ENCODE measurements around the gene ADM2. TPM values are rescaled to one million over a fixed set of nuclear protein-coding genes. Genes with fewer than 3 reads are reported as not detected.

The ADM2 gene
- total RNA-seq, 1 experiment from 2014 or later, result 0.24 TPM

DNA sequence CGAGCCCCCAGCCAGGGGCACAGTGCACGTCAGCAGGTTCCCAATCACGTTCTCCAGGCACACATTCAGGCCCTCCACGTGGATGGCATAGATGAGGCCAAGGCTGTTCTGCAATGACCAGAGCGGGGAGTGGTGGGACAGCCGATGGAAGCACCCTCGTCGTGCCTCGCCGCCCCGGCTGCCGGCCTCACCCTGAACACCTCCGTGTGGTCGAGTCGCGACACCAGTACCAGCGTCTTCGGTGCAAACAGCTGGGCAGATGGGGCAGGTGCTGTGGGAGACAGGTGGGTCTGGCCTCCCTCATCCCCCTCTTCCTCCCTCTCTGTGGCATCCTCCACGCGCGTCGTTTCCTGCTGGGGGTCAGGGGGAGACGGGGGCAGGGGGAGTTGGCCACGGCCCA, 14.0 kb upstream of the ADM2 start:
- no peak for DNase-seq (ENCODE audit: low read depth)

DNA sequence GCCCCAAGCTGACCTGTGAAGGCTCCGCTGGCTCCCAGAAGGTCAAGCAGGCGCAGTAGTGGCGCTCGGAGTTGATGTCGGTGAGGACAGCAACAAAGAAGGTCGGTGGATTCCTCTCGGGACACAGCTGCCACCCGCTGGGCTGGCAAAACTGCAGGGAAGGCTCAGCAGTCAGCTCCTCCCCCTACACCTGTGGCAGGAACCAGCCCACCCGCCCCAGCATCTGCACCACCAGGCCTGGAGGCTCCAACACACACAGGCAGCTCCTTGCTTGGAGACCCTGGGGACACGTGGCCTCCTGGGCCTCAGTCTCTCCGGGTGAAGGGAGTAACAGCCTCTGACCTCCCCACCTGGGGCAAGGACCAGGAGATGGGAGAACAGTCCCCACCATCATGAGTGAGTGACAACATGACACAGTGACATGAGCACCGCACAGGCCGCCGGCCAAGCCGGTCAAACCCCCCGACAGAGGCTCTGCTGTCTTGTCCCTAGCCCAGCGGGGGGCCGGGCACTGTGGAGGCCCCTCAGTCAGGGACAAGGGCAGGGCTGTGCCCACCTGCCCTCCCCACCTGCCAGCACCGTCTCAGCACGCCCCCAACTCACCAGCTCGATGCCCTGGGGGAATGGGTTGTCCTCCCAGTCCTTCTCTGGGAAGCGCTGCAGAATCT, 13.4 kb upstream of the ADM2 start:
- no peak for DNase-seq (ENCODE audit: low read depth)

DNA sequence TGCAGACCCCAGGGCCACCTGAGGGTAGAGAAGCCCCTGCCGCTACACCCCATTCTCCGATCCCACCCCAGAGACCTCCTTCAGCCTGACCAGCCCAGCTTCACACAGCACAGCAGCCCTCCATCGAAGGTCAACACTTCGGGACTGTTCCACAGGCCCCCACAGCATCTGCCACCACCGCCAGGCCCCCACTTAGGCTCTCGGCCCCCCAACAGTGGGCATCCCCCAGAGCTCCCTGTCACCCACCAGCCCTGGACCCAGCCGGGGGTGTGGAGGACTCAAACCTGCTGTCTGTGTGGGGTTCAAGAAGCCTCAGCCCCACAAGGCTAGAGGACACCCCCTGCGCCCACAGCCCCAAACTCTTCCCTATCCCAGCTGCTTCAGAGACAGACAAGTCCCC, 12.7 kb upstream of the ADM2 start:
- DNase-seq (ENCODE audit: low read depth), result no peak

DNA sequence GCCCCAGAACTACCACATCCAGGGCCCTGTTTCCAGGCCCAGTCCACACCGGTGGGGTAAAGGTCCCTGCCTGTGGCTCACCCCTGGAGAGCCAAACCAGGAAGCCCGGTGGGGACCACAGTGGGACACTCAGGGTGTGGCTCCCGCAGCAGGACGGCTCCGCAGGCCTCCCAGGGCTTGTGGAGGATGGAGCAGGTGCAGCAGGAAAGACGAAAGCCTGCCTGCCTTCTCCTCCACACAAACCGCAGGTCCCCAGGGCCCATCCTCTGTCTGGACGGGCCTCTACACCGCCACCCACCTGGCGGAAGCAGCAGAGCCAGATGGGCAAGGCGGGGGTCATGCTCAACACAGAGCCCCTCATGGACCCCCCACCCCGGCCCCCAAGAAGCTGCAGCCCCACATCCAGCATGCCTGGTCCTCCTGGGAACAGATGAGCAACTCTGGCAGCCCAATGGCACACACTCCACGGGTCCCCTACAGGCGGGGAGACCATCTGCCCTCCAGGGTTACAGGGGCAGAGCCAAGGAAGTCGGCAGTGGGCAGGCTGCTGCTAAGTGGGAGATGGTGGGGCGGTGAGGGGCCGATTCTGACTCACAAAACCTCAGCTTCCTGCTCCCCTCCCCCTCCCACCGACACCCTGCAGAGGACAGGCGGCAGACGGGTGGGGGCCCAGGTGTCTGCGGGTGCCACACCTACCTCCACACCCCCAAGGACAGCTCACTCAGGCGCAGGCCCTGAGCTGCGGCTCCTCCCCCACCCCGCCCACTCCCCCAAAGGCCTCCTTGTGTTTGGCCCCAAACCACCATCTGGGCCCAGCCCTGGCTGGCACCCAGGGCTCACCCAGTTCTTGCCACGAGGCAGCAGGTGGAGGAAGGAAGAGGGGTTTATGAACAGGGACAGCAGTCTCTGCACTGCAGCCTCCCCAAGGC, 11.7 kb upstream of the ADM2 start:
- peak; percentile 69 for DNase-seq (ENCODE audit: low read depth)

DNA sequence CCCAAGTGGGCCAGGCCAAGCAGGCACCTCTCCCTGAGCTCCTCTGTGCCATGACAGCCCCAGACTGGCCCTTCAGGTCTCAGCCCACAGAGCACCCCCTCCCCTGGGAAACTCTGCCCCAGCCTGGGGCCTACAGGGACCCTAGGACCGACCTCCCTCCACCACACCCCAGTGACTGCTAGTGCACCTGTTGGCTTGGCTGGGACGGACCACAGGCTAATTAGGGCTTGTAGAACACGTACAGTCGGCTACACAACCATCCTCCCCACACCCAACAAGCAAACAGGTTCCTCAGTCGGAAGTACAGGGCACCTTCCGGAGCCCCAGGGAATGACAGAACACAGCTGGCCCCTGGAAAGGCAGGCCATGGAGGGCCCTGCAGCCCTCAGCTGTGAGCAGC, 10.9 kb upstream of the ADM2 start:
- DNase-seq (ENCODE audit: low read depth), result no peak

DNA sequence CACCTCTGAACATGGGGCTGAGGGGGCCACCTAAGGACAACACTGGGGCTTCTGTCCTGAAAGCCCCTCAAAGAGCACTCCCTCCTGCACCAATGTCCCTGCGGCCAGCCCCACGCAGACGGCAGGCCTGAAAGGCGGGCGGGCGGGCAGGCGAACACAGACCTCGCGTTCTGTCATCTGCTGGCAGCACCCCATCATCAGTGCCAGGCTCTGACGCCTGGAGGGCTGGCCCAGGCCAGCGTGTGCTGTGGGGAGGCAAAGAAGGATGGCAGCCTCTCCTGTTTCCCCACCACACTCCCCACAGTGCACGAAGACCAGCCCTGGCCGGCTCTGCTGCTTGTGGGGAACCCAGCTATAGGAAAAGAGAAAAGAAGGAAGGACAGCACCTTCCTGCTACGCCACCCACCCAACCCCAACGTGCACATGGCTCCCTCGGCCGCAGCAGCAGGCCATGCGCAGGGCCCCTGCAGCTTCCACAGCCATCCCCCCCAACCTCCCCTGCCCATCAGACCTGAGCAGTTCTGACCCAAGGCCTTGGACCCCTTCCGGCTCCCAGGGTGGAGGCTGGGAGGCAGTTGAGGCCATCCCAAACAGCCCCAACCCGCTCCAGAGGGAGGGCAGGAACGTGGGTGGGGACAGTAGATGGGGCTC, 10.0 kb upstream of the ADM2 start:
- DNase-seq (ENCODE audit: low read depth), result no peak

DNA sequence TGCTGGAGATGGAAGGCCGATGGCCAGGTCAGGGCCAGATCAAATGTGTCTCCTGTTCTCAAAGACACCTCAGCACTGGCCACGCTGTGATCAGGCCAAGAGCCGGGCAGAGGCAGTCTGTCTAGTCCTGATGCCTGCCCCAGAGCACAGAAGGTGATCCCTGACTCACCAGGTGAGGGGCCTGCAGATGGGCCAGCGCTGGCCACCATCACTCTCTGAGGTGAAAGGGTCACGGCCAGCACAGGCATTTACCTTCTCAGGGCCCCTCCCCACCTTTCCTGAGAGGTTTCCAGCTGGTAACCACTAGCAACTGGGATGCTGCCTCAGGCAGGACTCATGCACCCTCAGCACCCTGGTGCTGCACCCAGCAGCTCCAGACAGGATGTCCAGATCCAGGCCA, 9.4 kb upstream of the ADM2 start:
- no peak for DNase-seq (ENCODE audit: low read depth)

DNA sequence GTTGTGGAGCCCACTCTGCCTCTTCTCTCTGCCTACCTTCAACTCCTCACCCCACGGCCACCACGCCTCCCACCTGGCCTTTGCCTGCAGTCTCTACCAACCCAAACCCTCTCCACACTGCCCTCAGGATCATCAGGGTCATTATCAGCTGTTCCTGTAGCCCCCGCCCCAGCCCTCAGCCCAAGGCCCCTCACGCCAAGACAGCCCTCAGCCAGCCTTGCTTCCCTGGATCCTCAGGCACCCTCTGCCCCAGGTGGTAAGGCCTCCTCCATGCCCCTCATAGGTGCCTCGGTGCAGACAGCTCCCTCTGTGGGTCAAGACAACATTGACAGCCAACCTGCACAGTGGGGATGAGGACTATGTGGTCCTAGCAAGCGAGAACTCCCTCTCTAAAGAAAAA, 8.3 kb upstream of the ADM2 start:
- DNase-seq (ENCODE audit: low read depth), result no peak

DNA sequence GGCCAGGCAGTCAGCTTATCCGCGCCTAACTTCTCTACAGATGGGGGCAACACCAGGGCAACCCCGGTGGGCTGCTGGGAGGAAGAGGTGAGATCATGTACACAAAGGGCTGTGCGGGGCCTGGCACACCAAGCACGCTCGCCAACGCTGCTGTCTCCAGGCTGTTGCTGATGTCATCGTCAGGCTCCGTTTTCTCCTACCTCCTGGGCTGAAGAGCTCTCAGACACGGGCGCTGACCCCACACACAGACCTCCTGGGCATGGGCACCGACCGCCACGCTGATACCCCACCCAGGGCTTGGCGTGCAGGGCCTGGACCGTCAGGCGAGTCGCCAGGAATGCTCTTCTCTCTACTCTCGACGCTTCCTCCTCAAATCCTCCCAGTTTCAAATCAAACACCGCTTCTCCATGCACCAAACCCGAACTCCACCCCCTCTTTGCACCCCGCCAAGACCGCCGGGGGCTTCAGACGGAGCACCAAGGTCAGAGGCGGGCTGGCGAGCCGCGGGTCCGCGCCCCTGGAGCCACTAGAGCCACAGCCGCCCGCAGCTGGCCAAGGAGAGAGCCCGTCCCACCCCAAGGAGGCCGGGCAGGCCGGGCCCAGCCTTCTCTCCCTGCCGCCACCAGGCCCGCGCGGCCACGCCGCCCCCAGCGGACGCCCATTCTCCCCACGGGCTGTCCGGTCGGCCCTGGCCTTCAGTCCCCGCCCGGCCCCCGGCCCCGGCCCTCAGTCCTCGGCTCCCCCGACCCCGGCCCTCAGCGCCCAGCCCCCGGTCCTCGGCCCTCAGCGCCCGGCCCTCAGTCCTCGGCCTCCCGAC, 7.3 kb upstream of the ADM2 start:
- DNase-seq (ENCODE audit: low read depth), result peak; percentile 41

DNA sequence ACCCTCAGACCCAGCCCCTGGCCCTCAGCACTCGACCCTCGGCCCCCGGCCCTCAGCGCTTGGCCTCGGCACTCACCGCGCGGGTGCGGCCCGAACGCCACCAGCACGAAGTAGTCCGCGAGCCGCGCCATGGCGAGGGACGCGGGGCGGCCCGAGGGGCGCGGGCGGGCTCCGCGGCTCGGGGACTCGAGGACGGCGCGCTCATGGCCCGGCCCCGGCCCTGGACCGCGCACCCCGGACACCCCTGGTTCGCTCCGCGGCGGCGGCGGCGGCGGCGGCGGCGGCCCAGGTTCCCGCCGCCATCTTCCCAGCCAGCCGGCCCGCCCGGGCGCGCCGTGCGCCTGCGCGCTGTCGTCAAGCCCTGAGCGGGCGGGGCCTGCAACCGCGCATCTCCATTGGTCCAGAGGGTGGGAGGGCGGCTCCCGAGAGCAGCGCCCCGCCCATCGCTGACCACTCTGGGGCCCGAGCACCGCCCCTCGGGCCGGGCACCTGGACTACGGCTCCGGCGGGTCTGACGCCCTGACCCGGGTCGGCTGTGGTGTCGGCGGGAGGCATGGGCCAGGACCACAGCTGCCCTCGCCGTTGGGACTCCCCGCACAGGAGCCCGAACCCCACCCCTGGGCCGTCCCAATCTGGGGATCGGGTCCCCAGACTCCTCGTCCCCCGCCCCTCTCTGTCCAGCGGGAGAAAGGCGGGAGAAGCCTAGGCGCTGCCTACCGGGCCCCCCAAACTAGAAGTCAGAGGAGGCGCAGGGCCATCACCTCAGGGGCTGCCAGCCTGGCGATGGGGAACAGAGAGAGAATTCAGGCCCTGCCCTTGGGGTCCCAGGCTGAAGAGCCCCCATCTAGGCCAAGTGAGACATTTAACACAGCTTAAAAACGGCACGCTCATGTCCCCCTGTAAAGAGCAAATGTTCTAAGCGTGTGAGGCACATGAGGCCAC, 6.4 kb upstream of the ADM2 start, which contains the start of gene SBF1:
SBF1 (minus strand) TSS at position 326 of the 942 bp plus-strand sequence; CDS start at position 131, 195 bp downstream.
- peak; percentile 83 for DNase-seq (ENCODE audit: low read depth)

DNA sequence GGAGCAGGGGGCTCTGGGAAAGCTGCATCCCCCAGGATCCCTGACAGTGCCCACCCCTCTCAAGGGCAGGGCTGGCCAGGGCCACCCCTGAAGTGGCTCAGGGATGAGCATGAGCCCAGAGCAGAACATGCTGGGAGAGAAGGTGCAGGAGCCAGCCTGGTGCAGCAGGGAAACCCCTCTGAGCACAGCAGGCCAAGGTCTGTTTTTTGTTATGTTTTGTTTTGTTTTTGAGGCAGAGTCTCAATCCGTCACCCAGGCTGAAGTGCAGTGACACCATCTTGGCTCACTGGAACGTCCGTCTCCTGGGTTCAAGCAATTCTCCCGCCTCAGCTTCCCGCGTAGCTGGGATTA, 5.7 kb upstream of the ADM2 start:
- no peak for DNase-seq (ENCODE audit: low read depth)

DNA sequence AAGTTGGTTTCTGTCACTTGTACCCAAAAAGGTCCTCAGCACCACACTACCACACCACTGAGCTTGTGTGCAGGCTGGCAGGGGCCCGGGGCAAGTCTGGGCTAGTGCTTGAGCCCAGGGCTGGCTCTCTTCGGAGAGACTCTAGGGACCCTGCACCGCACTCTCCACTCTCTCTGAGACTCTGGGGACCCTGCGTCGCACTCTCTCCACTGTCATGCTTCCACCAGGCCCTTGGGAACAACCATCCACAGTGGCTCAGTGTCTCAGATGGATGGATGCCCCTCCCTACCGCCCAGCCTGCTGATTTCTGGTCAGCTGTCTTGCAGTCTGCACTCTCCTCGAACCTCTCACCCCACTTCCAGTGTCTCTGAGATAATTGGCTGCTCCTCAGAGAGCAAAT, 4.5 kb upstream of the ADM2 start:
- no peak for DNase-seq (ENCODE audit: low read depth)

DNA sequence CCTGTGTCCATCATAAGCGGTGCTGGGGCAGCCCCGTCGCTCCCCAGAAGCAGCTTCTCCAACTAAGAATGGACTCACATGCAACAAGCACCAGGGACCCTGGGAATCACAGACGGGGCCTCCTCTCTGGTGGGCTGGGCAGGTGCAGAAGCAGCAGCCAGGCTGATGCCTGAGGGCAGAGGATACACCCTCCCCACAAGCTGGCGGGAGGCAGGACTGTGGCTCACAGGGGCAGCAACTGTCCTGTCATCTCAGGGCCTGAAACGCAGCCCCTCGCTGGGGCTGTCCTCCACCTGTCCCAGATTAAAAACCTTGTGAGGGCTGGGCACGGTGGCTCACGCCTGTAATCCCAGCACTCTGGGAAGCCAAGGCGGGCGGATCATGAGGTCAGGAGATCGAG, 3.4 kb upstream of the ADM2 start:
- DNase-seq (ENCODE audit: low read depth), result no peak

DNA sequence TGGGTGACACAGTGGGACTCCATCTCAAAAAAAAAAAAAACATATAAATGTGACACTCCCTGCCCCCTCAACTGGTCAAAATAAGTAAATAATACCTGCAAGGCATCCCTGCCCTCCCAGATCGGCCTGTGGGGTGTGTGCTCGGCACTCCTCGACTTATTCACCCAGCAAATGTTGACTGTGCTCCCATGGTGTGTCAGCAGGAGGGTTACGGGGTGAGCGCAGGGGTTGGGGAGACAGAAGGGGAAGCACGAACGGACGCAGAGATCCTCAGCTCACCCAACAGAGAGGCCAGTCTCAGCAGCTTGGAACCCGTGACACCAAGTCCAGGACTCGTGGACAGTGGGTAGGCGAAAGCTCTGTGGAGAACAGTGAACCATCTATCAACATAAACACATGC, 1.6 kb upstream of the ADM2 start:
- no peak for DNase-seq (ENCODE audit: low read depth)

DNA sequence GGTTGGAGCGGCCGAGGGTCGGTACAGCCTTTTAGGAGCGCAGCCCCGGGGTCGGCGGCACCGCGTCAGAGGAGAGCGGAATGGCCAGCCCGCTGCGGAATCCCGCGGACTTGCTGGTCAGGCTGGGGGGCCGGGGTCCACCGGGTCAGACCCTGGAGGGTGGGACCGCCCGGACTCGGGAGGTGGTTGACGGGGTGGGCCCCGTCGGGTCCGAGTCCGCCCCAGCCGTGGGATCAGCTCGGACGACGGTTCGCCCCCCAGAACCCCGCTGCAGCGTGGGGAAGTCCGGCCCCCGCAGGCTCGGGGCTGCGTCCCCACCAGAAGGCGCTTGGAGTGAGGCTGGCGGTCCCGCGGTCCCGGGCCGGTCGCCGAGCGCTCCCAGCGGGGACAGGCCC, 301 bp upstream of the ADM2 start:
- no peak for DNase-seq (ENCODE audit: low read depth)

DNA sequence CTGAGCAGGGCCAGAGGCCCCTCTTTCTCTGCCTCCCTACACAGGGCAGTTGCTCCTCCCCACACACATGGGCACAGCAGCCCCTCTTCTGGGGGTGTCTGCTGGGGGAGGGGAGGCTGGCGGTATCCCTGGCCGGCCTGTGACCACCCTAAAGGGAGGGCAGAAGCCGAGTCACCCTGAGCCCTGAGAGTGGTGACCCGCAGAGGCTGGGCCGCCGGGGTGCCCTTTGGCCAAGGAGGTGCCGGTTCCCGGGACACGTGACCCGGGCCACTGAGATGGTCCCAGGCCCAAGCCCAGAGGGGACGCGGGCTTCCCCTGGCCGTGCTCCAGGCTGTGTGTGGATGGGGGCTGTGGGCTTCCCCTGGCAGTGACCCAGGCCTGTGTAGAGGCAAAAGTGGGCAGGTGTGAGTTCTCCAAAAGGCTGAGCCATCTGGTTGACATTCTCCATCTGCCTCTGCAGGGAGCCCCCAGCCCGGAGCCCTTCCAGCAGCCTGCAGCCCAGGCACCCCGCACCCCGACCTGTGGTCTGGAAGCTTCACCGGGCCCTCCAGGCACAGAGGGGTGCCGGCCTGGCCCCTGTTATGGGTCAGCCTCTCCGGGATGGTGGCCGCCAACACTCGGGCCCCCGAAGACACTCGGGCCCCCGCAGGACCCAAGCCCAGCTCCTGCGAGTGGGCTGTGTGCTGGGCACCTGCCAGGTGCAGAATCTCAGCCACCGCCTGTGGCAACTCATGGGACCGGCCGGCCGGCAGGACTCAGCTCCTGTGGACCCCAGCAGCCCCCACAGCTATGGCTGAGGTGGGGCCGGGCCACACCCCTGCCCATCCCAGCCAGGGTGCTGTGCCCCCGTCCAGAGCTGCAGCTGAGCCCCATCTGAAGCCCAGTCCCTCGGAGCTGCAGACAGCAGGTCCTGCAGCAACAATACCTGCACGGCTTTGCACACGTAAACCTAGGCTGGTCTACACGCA, 1.0 kb downstream of the ADM2 start:
- no peak for DNase-seq (ENCODE audit: low read depth)

DNA sequence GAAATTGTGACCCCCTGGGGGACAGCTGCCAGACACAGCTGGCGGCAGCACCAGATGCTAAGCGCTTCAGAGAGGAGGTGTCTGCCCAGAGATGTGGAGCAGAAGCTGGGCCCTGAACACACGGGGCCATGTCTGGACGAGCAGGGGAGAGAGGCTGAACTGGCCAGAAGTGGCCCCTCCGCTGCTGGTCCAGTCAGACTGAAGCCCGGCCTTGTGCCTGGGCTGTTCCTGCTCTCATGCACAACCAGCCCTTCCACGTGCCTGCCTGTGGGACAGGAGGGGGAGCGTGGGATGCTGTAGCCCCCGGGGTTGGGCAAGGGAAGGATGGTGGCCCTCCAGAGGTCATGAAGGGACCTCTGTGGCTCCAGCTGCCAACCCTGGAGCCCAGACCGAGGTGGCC, 1.8 kb downstream of the ADM2 start:
- DNase-seq (ENCODE audit: low read depth), result no peak

DNA sequence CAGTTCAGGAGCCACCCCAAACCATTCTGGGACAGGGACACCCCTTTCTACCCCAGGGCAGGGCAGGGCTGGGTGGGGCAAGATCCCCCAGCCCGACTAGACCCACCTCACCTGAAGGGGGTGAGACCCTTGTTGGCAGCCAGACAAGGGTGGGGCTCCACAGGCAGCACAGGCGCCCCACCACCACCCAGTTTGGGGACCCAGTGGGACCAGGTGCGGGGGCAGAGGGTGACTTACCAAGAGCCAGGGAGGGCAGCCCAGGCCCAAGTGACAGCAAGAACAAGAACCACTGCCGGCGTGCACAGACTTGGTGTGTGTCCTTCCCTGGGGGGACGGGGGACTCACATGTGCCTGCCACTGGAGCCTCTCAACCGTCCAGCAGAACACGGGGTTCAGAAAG, 2.2 kb downstream of the ADM2 start:
- DNase-seq (ENCODE audit: low read depth), result no peak

DNA sequence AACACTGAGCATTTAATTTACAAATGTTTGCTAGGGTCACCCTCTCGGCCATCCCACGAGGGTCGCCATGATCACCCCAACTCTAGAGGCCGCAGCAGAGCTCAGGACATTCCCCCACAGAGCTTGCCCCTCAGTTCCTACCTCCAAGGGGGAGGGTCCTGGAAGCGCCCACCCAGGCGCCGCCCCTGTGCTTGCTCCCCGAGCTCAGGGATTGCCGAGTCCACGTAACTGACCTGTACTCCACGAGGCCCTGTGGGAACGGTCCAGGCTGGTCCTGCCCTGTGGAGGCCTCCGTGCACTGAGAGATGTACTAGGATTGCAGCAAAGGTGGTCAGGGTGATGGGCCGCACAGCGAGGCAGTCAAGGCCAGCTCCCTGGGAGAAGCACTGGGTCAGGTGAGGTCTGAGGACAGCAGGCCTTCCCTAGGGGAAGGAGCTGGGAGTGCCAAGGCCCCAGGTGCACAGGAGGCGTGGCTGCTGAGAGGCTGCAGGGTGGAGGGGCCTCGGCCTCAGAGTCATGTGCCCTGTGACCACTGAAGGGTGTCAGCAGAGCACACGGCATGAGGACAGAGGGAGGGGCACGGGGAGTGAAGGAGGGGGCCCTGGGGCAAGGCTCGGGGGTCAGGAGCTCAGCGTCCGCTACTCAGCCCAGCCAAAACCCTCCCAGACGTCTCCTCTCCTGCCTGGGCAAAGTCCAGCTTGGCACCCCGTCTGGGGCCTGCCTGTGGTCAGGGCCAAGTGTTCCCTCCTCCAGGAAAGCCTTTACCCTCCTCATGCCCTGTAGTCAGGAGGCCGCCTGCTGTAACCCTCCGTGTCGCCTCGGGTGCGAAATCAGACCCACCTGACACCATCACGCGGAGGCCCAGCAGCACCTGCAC, 2.9 kb downstream of the ADM2 start:
- no peak for DNase-seq (ENCODE audit: low read depth)

Measured in RPMI7951 (cell line).